HG03469 (cell line): ENCODE data around the gene IRF2BP2.

Source experiments
- ATAC-seq: cut with Tn5 transposase; IDR thresholded peaks from one replicate; pipeline ENCODE4 v1.9.1; 2021; ENCODE audit warnings: mild to moderate bottlenecking, moderate library complexity, moderate number of reproducible peaks; ENCODE audit not compliant: unreplicated experiment

The IRF2BP2 gene

DNA sequence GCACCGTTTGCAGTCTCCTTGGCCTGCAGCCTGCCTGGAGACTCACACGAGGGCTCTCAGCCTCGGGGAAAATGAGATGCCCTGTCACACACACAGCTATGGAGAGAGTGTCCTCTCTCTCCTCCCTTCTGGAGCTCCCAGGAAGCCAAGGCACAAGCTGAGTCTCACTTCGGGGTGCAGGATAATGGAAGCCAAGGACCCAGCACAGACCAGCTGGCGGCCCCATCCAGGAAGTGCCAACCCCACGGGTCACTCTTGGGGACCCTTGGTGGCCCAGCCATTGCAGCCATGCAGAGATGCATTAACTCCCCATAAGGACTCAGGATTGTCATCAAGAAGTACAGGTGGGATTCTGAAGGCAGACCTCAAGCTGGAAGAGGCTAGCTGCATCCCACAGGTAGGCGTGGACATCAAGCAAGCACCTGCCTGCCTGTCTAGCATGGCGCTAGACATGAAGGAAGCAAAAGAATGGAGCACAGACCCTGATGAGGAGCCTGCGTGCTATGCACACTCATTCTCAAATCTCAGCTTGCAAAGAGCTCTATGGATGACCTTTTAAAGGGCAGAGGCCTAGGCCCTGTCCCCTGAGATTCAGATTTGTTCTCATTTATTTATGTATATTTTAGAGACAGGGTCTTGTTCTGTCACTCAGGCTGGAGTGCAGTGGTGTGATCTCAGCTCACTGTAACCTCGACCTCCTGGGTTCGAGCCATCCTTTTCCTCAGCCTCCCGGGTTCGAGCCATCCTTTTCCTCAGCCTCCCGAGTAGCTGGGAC lies 49.9 kb downstream of the IRF2BP2 start:
- ATAC-seq: no peak

DNA sequence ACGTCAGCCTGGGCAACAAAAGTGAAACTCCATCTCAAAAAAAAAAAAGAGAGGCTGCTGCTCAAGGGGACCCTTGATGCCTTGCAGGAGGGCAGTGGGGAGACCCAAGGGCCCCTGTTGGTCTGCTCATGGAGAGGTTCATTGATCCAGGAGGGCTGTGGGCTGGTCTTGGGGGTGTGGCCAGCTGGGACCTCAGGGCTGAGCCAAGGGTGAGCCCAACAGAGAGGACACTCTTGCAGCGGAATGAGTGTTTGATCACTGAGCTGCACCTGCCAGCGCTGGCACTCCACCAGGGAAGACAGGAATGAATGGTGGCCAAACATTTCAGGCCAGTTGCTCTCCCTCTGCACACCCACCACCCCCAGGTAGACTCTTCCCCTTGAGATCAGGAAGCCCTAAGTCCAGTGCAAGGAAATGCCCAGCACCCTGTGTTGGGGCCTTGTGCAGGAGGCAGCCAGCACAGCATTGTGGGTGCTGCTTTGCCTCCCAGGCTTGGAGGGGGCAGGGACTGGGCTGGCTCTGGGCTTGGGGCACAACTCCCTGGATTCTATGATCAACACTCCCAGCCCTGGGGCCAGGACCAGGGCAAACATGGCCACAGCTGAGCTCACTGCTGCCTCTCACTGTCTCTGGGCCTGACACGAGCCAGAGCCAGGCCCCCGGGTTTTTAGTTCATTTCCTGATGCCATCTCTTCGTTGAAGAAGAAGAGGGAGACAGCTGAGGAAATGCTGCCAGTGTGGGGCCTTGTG lies 50.7 kb downstream of the IRF2BP2 start:
- ATAC-seq: no peak

DNA sequence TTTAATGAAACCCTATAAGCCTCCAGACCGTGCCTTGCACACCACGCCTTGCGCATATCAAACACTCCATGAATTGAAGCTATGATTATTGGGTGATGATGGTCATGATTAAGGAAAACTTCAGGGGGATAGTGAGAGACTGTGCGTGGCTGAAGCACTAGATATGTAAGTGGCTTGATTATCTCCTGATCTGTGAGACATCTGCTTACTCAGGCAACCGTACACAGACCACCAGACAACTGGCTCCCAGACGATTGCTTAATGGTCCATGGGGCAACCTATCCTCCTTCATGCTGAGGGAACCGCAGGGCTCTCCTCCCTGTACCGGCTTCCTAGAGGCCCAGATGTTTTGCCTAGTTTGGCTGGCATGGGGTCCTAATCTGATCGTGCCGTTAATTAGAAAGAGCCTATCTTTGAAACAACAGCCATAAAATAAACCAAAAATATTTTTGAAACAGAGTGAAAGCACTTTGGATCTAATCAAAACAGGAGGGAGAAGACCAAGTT lies 51.6 kb downstream of the IRF2BP2 start:
- no peak for ATAC-seq

DNA sequence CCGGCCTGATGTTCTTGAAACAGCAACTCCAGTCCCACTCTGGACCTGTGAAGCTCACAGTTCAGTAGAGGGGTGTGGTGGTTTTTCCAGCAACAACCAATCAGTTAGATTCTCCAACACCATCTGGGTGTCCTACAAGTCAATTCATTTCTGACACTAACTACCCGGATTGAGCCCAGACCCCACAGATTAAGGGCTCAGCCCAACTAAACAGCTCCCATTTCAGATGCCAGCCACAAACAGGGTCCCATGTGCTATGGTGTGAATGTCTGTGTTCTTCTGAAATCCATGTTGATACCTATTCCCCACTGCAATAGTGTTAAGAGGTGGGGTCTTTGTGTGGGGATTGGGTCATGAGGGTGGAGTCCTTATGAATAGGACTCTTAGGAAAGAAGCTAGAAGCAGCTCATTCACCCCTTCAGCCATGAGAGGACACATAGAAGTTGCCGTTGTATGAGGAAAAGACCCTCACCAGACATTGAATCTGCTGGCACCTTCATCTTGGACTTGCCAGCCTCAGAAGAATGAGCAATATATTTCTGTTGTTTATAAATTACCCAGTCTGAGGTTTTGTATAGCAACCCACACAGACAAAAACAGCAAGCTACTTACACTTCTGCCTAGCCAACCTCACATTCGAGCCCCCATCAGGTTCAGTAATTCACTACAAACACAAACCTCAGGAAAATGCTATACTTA lies 53.6 kb downstream of the IRF2BP2 start:
- no peak for ATAC-seq

DNA sequence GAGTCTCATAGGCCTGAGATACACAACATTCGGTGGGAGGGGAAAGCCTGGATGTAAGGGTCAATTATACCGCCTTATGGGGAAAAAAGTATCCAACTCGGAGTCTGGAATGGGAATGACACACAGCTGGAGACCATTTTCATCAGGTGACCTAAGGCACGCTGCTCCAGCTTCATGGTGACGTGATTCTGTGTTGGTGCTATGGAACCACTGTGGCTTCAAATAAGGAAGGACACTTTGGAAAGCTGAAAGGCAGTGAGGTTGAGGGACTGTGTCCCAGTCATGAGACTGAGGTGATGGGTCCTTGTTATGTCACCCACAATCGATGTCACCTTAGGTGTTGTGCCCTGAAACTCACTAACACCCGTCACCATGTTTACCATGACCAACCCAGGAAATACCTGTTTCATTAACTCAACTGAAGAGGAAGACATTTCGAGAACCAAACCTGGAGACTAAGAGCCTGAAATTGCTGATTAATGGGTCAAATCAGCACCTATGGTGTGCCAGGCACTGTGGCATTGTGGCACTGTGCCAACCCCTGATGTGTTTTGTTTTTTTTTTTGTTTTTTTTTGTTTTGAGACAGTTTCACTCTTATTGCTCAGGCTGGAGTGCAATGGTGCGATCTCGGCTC lies 54.5 kb downstream of the IRF2BP2 start:
- ATAC-seq: no peak

DNA sequence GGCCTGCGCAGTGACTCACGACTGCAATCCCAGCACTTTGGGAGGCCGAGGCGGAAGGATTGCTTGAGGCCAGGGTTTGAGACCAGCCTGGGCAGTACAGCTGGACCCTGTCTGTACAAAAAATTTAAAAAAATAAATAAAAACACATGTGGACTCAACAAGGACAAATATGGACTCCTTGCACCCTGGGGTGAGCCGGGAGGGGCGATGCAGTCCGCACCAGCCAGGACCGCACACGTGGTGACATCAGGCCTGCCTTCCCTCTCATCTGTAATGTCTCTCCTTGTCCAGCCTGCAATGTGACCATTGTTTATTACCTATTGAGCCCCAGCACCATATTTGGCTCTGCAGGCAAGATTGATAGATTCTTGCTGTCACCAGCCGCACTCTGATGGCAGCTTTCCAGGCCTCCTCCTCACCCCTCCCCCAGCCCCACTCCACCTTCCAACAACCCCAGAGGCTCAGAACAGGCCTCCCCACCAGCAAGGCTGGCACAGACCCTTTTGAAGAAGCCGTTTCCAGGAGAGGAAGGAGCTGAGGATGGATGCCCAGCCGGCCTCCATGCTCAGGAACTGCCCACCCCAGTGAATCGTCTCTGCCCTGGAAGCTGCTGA lies 55.2 kb downstream of the IRF2BP2 start:
- ATAC-seq: no peak
